NCI-H2171 (cell line): ENCODE data around the gene ACOT11.
A peak's percentile ranks its signal among the peaks of the same experiment; 100 is the strongest.
"Not testable (repeated sequence)": the region's sequence is repeated elsewhere in the genome, so short reads cannot be mapped to it uniquely, and the experiment has no call there.

Source experiments
- DNase-seq: peaks from one replicate; lab custom pipeline; 2025; lab: John Stamatoyannopoulos, UW

The ACOT11 gene

DNA sequence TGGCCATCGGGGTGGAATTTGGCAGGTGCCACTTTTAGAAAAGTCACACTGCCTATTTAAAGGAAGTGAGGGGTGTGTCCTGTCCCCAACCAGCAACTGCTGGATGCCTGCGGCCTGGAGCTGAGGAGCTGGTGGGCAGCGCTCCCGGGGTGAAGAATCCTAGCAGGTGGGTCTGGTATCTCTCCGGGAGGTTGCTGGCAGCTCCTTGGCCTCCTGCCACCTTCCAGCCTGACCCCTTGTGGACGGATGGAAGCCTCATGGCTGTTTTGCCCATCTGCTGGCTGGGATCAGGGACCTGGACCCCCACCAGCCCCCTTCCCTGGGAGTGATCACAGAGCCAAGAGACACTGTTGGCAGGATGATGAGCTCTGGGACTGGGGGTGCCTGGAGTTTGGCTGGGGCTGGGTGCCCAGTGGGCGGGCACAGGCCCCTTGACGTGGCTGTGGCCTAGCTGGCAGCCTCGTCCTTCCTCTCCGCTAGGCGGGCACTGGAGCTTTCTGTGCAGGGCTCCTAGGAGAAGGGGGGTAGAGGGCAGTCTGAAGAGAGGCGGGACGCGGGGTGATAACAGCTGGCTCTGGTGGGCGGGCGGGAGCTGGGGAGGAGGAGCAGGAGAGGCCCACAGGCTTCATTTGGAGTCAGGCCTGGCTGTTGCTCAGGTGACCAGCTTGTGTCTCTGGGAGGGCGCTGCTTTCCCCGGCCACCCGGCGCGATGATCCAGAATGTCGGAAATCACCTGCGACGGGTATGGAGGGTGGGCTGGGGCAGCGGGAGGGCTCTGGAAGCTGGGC is at the start of gene ACOT11:
TSS of gene ACOT11 (plus strand) at position 628 of the 788 bp plus-strand sequence. CDS start at position 710, 82 bp downstream.
- DNase-seq: peak; percentile 92

DNA sequence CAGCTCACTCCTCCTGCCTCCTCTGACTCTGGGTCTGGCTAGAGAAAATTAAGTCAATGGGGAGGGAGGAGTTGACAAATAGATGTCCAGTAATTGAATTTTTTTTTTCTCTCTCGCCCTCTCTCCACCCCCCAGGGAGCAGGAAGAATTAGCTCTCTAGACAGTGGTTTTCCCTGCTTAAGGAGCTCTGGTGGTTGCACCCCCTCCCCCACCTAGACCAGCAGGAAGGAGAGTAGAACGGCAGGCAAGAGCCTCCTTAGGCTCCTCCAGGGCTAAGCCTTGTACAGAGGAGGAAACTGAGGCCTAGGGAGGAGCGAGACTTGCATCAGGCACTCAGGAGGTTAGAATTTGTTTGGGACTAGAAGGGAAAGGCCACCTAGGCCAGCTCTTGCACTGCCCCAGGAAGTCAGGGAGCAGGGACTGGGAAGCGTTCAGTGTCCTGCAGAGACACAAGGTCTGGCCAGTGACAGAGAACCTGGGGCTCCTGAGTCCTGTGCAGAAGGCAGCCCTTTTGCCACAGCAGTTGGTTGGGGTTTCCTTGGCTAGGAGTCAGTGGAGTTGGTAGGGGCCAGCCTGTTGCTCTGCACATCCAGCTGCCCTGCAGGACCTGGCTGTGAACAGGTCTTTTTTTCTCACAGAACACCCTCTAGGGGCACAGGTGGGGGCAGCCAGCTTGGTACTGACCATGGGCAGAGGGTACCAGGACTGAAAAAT is 49.5 kb upstream of the ACOT11 start:
- no peak for DNase-seq

GRCh38 chr1:54499097-54499359 is 49.0 kb upstream of the ACOT11 start:
- no peak for DNase-seq

DNA sequence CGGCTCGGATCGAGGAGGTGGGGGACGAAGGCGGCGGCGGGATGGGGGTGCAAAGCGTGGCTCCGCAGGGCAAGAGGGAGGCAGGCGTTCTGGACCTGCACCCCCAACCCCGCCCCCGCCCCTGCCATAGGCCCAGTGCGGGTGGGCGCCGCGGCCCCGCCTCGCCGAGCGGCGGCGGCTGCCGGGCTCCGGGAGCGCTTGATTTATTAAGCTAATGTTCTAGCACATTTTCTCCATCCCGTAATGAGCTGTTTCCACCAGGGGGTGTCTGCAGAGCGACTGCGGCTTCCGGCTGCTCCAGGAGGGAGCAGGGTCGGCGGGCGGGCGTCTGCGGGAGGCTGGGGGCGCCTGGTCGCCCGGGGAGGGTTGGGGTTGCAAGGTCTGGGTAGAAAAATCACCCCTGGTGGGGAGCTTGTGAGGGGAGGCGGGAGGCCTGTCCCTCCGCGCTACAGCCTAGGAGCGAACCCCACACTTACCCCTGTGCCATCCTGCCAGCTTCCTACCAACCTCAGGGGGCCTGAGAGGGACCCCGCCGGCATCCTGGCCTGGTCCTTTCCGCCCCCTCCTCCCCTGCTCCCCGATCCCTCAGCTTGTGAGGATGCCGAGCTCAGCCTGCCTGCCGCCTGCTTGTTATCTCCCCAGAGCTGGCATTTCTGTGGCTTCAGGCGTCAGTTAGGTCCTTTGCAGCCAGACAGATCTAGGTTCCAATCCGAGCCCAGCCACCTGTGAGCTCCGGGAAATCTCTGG is 48.5 kb upstream of the ACOT11 start:
- DNase-seq: peak; percentile 67

DNA sequence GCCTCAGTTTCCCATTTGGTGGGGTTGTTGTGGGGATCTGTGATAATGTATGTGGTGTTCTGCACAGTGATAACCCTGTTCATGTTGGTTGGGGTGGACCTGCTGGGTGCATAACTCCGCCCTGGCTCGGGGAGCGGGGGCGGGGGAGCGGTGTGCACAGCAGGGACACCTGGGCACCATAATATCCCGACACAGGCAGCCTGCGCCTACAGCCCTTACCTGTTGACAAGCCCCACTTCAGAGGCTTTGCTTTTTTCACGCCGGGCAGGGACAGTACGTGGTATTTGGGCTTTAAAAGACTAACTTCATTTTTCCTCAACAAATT is 48.0 kb upstream of the ACOT11 start:
- DNase-seq: peak; percentile 47

- no peak for DNase-seq
Measured at GRCh38 chr1:54501849-54502248, 46.2 kb upstream of the ACOT11 start.

GRCh38 chr1:54502342-54502741 is 45.7 kb upstream of the ACOT11 start:
- no peak for DNase-seq

DNA sequence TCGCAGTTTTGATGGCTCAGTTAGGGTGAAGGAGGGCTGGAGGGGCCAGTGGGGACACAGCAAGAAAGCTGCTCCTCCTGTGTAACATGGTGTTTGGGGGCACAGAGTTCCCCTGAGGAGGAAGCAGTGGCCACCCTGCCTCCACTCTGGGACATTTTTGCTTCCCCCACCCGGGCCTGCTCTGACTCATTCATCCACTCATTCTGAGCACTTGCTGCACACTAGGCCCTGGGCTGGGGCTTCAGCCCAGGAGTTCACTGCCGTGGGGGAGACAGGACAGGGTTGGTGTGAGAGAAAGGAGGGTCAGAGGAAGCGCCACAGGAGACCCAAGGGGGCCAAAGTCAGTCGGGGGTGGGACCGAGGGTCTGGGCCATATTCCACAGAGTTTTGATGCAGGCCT is 41.4 kb upstream of the ACOT11 start:
- no peak for DNase-seq

GRCh38 chr1:54507033-54507870 is 40.8 kb upstream of the ACOT11 start:
- DNase-seq: no peak

DNA sequence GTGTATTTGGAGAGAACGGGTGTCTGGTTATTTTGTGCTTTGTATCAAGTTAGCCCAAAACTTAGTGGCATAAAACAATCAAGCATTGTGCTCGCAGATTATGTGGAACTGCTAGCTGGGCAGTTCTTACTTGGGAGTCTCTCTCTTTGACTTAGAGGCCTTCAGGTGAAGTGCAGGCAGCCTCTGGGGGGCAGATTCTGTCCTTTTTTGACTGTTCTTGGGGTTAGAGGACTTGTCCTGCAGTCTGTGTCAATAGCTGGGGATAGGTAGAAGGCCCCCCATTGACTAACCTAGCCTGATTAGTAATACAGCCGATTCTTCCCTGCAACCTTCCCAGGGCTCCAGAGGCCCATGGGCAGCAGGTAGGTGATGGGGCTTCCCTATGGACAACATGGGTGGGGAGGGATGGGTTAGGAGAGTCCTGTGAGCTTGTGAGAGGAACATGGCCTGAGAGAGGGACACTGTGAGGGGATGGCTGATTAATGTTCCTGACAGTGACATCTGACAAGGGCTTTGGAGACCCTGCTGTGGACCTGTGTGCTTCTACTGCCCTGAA is 37.2 kb upstream of the ACOT11 start:
- DNase-seq: no peak

GRCh38 chr1:54513921-54514580 is 34.0 kb upstream of the ACOT11 start:
- DNase-seq: not testable (repeated sequence)

- no peak for DNase-seq
Measured at GRCh38 chr1:54516249-54516920, 31.6 kb upstream of the ACOT11 start.

DNA sequence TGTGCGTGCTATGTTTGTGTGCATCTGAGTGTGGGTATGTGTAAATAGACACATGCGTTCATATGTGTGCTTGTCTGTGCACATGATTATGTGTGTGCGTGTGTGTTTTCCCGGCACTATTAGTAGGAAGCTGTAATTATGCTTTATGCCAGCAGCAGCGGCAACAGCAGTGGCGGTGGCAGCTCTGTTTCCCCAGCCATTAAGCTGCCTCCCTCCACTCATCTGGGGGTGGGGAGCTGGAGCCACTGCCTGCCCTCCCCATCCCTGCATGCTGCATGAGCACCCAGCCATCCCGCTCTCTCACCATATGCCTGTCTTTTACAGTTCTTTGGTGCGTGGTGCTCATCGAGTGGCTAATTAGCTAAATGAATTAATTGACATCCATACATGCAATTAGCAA is 30.5 kb upstream of the ACOT11 start:
- DNase-seq: no peak

DNA sequence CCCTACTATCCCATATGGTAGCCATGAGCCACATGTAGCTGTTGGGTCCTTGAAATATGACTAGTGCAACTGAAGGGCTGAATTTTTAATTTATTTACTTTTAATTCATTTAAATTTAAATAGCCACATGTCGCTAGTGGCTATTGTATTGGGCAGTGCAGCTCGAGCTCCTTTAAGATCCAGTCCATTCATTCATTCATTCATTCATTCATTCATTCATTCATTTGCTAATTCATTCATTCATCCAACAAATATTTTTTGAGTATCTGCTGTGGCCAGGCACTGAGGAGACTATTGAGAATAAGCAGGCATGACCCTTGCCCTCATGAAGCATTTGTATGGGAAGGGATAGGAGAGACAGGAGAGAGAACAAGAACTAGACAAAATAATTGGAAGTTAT is 29.5 kb upstream of the ACOT11 start:
- no peak for DNase-seq

DNA sequence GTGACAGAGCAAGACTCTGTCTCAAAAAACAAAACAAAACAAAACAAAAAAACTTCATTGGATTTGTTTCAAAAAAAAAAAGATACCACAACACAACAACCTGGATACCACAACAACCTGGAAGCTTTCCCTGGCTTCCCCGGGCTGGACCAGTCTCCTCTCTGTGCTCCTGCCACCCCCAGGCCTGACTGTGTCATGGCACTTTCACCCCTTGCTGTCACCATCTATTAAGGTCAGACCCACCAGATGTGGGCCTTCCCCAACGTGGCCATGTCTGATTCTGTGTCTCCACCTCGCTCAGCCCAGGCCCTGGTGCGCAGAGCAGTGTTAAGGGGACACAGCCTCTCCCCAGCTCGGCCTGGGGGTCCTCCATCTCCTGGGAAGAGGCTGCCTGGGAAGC is 28.3 kb upstream of the ACOT11 start:
- DNase-seq: no peak

GRCh38 chr1:54520631-54521321 is 27.3 kb upstream of the ACOT11 start:
- no peak for DNase-seq

DNA sequence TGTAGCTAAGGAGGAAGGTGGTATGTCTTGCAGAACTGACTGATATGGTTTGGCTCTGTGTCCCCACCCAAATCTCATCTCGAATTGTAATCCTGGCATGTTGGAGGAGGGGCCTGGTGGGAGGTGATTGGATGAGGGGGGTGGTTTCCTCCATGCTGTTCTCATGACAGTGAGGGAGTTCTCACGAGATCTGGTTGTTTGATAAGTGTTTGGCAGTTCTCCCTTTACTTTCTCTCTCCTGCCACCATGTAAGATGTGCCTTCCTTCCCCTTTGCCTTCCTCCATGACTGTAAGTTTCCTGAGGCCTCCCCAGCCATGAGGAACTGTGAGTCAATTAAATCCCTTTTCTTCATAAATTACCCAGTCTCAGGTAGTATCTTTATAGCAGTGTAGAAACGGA is 21.5 kb upstream of the ACOT11 start:
- not testable (repeated sequence) for DNase-seq

- no peak for DNase-seq
Measured at GRCh38 chr1:54528613-54529012, 19.4 kb upstream of the ACOT11 start.

DNA sequence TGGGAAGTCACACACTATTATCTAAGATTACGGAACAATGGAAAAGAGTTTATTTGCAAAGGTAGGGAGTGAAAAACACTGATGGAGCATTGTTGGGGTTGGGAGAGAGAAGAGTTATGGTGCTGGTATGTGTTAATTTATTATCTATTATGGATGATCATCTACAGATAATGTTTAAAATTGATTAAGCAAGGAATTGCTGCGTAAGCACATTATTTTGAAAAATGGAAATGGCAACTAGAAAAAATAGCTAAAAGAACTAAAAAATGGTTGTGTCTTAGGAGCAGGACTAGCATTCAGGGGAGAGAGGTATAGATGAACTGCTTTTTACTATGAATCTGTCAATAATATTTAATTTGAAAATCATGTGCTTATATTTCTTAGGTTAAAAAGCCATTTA is 16.0 kb upstream of the ACOT11 start:
- no peak for DNase-seq

DNA sequence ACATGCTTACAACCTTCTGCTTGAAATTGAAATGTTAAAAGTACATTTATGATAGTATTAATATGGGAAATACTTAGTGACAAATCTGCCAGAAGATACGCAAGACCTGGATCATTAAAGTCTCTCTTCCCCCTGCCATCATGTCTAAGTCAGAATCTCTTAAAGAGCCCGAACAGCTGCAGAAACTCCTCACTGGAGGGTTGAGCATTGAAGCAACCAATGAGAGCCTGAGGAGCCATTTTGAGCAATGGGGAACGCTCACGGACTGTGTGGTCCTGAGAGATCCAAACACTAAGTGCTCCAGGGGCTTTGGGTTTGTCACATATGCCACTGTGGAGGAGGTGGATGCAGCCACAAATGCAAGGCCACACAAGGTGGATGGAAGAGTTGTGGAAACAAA is 11.4 kb upstream of the ACOT11 start:
- not testable (repeated sequence) for DNase-seq
